Kidney tubule cell (primary cell): ENCODE data around the gene TYMP.

Experiments used
- DNase-seq: peaks from one replicate; pipeline ENCODE4 v3.0.0-alpha.2; 2018; ENCODE audit warnings: low spot score

TYMP gene

DNA sequence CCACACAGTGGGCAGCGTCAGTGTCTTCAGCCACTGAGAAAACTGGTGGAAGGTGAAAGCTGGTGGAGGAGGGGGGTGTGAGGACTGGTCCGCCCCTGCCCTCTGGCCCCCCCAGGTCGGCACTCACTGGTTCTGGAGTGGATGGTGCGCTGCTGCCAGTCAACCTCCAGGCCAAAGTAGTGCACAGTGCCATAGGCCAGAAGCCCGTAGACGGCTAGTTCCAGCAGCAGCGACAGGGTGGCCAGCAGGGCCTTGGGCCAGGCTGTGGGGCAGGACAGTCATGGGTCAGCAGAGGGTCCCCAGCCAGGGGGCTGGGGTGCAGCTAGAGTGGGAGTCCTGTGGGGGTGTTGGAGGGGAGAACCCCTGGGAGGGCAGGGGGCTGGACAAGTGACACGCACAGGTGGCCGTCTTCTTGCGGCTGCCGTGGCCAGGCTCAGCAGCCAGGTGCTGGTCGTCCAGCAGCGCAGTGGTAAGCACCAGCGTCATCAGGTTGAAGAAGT is 24.5 kb downstream of the TYMP start:
- DNase-seq = no peak

DNA sequence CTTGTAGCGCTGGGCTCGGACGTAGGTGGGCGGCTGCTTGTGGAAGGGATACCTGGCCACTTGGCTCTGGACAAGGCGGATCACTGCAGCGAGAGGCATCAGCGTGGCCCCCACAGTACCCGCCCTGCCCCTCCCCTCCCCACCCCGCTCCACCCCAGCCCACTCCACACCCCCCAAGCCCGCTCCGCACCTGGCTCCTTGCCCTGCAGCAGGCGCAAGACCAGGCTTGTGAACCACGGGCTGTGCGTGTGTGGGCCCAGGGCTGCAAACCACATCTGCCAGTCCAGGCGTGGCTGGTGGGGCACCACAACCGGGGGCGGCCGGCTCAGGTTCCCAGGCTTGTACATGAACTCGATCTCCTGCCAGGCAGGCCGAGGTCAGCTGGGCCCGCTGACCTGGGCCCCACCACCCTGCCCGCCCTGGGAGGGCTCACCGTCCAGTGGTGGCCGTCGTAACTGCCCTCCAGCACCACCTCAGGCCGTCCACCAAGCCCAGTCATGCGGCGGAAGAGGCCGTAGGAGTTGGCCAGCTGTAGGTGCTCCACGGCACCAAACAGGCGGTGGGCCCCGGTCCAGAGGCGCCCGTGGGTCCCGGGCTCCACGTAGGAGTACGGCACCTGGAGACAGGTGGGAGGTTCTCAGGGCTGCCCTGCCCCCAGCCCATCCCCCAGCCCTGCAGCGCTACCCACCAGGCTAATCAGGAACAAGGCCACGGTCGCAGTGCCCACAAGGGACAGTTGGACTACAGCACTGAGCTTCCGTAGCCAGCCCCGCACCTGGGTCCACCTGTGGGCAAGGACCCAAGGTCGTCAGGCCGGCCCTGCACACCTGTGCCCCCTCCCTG is 25.2 kb downstream of the TYMP start:
- DNase-seq = no peak

DNA sequence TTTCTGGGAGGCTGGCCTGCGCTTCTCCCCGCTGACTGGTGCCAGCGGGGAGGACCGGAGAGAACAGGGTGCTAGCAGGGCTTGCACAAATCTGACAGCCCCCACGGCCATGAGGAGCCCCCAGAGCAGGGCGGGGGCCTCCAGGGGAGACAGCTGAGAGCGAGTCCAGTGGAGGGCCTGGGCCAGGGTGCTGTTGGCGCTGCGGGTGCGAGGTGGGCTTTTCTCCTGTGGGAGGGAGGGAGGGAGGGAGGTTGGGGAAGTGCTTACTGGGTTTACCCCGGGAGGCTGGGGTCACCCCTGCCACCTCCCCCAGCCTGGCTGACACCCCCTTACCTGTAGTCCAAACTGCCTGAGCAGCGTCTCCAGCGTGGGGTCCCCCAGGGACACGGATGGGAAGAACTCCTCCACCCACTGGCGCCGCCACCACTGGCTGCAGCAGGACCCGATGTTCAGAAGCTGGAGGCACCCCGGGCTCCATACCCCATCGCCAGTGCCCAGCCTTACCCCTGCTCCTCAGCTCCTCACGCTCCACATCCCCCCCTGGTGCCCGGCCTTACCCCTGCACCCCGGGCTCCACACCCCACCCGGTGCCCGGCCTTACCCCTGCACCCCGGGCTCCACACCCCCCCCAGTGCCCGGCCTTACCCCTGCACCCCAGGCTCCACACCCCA is 26.2 kb downstream of the TYMP start:
- no peak for DNase-seq

DNA sequence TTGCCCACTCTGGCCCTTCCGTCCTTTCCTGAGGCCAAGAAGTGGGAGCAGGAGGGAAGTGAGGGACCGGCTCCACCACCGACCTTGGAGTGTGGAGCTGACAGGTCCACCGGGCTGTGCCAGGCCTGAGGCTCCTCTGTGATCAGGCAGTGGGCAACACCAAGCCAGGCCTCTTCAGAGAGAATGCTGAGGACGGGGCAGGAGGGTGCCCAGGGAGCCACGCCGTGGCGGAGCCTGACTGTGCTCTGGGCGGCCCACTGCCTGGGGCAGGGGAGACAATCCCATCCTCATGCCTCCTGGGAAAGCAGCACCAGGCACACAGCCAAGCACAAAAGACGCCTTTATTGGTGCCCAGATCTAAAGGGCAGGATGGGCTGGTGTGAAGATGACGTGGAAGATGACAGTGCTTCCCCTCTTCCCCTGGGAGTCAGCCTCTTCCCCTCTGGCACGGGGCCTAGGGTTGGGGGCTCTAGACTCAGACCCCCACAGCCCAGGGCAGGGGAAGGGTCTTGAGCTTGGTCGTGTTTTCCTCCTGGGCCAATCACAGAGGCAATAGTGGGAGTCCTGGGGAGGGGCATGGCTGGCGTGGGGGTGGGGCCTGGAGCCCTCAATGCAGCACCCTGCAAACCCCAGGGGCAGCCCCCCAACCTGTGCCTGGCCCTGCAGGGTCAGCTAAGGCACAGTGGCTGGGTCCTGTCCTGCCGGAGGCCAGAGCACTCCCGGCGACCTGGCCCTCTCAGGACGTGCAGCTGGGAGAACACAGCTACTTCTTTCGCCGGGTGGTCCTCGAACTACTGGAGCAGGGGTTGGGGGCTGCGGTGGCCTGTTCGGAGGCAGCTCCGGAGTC is 27.0 kb downstream of the TYMP start:
- no peak for DNase-seq

DNA sequence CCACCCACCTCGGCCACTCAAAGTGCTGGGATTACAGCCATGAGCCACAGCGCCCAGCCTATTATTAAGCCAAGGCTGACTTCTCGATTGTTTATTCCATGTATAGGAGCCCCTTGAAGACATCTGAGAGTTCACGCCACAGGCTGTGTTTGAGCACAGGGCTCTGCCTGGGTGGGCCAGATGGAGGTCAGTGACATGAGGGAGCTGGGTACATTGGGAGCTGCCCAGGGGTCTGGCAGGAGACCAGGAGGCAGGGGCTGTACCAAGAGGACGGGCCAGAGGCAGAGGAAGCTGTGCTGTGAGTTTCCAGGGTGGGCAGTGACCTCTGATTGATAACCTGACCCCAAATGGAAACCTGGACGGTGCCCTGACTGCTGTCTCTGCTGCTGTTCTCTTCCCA is 27.7 kb downstream of the TYMP start:
- DNase-seq = no peak

- no peak for DNase-seq
Measured at GRCh38 chr22:50500452-50500851, 29.4 kb downstream of the TYMP start.

- peak; percentile 77 for DNase-seq
Measured at GRCh38 chr22:50498322-50498890, 31.4 kb downstream of the TYMP start.

DNA sequence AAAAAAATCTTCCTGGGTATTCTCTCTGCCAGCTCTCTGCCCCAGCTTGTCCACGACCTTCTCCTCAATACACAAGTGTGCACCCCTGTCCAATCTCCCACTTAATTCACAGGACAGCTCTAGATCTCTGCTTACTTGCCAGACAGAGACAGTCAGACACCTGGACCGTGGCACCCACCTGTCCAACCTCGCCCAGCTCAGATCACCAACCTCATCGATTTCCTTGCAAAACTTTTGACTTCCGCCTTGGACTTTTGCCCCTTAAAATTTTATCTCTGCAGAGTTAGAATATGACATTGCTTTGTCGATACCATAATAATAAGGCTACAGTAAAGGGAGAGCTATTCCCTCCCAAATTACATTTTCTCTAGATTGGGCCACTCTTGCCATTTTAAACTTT is 32.7 kb downstream of the TYMP start:
- no peak for DNase-seq

DNA sequence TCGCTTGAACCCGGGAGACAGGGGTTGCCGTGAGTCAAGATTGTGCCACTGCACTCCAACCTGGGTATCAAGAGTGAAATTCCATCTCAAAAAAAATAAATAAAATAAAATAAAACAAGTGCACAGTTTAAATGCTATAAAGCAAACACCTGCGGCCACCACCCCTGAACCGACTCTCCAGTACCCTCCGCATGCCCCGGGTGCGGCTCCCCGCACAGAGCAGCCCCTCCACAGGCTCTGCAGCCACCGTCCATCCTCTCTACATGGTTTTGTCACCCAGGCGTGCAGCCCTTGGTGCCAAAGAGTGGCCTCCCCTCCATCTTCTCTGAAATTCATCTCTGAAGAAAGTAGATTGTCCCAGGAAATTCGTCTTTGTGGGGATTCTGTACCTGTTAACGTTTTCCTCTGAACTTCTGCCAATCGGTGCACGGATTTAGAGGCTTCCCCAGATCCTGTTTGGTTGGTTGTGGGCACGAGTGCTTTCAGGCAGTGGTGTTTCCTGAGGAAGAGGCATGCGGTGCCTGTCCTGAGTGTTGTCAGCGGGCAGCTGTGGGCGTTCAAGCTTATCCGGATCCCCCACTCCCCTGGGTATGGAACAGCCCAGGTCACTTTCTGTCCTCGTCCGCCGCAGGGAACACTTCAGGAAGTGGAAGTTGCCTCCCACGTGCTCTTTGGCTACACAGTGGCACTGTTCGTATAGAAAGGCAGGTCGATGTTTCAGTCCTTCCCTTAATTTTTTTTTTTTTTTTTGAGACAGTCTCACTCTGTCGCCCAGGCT is 39.1 kb downstream of the TYMP start:
- DNase-seq = peak; percentile 10

DNA sequence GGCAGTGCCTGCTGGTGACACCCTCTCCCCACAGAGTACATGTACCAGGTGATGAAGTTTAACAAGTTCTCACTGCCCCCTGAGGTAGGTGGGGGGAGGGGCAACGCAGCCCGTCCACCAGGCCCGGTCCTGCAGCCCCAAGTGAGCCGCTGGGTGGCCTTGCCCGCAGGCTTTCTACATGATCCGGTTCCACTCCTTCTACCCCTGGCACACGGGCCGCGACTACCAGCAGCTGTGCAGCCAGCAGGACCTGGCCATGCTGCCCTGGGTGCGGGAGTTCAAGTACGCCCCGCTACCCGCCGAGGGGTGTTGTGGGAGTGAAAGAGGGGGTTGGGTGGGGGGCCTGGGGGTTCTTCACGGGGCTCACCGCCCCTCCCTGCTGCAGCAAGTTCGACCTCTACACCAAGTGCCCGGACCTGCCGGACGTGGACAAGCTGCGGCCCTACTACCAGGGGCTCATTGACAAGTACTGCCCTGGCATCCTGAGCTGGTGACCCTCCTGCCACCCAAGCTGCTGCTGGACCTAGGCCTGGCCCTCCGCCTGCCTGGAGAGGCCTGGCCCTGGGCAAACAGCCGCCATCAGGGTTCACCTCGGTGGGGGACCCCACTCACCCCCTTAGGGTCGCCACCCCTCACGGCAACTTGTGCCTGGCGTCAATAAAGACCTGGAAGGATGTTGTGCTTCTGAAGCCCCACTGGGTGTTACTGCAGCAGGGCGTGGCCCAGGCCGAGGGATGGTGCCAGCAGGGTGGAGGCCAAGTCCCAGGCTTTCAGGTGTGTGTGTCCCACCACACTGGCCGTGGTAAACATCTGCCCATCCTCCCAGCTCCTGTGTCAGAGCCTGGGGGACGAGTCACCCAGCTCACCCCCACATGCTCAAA is 40.2 kb downstream of the TYMP start:
- DNase-seq = no peak

DNA sequence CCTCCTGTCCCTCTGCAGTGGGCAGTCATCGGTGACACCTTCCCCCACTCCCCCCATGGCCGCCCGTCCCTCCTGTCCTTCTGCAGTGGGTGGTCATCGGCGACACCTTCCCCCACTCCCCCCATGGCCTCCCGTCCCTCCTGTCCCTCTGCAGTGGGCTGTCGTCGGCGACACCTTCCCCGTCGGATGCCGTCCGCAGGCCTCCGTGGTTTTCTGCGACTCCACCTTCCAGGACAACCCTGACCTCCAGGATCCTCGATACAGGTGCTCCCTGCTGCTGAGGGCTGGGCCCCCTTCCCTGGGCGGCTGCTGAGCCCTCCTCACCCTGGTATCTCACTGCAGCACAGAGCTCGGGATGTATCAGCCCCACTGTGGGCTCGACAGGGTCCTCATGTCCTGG is 40.9 kb downstream of the TYMP start:
- no peak for DNase-seq

- no peak for DNase-seq
Measured at GRCh38 chr22:50488006-50488677, 41.7 kb downstream of the TYMP start.

GRCh38 chr22:50487290-50488005 is 42.4 kb downstream of the TYMP start:
- DNase-seq = no peak

DNA sequence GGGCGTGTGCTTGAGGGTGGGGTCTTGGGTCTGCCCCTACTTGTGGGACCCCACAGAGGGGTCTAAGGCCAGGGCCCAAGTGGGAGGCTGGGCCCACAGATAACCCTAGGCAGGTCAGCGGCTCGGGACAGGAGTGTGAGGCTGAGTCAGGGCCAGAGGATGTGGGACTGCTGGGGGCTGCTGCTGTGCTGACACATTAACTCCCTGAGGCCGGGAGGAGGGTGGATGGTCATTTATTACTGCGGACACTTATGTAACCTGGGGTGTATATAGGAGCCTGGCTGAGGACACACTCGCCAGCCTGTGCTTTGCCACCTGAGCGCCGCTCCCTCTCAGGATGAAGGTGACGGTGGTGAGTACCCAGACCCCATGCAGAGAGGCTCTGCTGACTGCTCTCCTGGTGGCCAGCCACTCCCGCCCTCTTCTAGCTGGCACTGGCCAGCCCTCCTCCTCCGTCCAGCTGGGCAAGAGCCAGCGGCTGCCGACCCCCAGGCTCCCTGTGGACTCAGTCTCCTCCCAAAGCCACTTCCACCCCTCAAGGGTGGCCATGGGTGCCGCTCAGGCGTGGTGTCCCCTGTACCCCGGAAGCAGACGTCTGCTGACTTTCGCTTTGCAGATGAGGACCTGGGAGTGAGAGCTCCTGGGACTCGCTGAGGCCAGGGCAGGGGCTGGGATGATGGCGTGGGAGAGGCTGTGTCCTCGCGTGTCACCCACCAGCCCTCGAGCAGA is 43.1 kb downstream of the TYMP start, which contains the start of gene MIOX:
TSS of gene MIOX (plus strand) at position 299 of the 729 bp plus-strand sequence. CDS start at position 338, 39 bp downstream.
- peak; percentile 84 for DNase-seq

GRCh38 chr22:50485221-50486131 is 44.3 kb downstream of the TYMP start:
- DNase-seq = peak; percentile 48

DNA sequence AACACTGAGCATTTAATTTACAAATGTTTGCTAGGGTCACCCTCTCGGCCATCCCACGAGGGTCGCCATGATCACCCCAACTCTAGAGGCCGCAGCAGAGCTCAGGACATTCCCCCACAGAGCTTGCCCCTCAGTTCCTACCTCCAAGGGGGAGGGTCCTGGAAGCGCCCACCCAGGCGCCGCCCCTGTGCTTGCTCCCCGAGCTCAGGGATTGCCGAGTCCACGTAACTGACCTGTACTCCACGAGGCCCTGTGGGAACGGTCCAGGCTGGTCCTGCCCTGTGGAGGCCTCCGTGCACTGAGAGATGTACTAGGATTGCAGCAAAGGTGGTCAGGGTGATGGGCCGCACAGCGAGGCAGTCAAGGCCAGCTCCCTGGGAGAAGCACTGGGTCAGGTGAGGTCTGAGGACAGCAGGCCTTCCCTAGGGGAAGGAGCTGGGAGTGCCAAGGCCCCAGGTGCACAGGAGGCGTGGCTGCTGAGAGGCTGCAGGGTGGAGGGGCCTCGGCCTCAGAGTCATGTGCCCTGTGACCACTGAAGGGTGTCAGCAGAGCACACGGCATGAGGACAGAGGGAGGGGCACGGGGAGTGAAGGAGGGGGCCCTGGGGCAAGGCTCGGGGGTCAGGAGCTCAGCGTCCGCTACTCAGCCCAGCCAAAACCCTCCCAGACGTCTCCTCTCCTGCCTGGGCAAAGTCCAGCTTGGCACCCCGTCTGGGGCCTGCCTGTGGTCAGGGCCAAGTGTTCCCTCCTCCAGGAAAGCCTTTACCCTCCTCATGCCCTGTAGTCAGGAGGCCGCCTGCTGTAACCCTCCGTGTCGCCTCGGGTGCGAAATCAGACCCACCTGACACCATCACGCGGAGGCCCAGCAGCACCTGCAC is 45.6 kb downstream of the TYMP start:
- DNase-seq = peak; percentile 47
